H4 (cell line): Measurements from ENCODE around the gene PLIN1. TPM values are rescaled to one million over a fixed set of nuclear protein-coding genes. Genes with fewer than 3 reads are reported as not detected.

Experiments
- DNase-seq: peaks from one replicate; pipeline ENCODE4 v3.0.0-alpha.2; 2015; ENCODE audit warnings: low spot score
- total RNA-seq: library from RNA; depleted of rRNA; stranded (reverse); fragments of >200 nt; shearing (Covaris generic); gene quantifications from 2 replicates; pipeline ENCODE4 v1.2.3, GENCODE V29; 2014

PLIN1 gene
- total RNA-seq, 1 experiment from 2014 or later = 0.19 TPM

DNA sequence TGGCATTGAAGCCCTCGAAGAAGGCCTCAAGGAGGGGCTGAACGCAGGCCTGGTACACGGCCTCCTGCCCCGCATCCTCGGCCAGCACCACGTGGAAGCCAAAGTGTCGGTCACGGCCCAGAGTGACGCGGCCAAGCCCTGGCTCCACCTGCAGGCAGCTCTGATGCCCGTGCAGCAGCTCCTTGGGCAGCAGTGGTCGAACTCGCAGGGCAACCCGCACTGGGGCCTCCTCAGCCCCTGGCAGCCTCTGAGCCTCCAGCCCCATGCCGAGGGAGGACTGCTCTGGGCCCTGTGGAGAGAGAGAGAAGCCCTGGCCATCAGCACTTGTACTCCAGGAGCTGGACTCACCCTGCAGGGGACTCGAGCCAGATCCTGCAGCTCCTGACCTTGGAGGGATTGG is 26.5 kb downstream of the PLIN1 start:
- no peak for DNase-seq

DNA sequence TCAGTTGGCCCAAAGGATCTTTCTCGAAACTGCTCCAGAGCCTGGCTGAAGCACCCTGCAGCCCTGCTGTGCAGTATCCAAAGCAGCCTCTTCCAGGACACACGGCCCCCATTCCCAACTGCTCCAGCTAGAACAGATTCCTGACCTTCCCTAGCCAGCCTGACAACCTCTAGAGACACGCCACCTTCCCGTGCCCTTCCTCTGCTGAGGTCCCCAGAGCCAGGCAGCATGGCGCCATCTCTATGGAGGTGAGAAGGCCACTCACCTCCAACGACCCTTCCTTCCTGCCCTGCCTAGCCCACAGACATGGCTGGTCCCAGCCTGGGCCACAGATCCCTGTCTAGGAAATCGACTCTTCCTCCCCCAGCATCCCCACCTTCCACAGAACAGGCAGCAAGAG is 27.0 kb downstream of the PLIN1 start:
- no peak for DNase-seq

- DNase-seq = no peak
Measured at GRCh38 chr15:89649716-89650115, 29.5 kb downstream of the PLIN1 start.

DNA sequence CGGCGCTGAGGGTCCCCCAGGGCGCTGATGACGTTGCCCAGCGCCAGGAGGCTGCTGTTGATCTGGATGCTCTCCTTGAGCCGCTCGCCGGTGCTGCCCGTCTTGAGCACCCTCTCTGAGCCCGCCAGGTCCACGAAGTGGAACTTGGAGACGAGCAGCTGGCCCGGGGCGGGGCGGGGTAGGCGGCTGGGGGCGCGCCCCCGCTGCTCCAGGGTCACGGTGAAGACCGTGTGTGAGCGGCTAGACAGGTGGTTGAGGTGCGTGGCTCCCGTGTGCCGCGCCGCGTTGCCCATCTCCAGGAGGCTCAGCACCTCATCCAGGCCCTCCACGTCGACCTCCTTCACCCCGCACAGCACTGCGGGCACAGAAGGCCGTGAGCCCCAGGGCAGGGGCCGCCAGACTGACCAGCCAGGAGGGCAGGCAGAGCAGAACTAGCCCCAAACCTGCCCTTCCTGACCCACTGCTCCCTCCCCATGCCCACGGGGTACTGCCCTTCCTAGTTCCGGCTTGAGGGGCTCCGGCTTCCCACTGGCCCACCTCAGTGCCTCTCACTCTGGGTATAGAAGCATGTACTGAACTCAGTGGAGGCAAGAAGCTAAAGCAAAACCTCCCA is 30.0 kb downstream of the PLIN1 start:
- no peak for DNase-seq

DNA sequence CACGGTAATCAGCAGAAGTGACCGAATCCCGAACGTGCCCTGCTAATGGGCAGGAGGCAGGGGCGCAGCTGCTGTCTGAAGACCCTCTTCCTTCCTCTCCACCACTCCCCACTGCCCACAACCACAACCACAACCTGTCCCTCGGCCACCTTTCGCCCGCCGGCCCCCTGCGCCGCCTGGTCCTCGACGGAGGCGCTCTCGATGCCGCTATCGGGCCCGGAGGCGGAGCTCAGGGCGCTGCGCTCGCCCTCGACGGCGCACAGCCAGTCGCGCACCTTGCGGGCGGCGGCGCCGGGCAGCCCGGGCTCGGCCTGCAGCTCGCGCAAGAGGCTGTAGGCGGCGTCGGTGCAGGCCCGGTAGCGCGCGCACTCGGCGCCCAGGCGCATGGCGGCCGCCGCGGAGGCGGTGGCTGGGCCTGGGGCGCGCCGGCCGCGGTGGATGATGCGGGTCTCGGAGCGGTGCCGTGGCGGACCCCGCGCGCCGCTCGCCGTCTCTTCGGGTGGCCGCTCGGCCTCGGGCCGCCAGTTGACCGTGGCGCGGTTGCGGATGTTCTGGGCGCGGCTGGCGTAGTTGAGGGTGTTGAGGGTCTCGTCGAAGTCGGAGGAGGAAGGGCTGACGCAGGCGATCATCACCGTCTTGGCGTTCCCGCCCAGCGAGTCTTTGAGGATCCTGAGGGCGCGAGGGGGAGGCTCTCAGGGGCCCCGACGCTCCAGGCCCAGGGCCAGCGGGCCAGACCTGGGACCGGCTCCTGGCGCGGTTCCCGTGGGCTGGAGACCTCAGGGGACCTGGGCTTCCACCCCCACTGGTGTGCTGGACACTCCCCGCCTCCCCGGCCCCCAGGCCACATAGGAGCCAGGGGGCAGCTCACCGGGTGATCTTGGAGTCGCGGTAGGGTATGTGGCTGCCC is 30.8 kb downstream of the PLIN1 start:
- DNase-seq = no peak

DNA sequence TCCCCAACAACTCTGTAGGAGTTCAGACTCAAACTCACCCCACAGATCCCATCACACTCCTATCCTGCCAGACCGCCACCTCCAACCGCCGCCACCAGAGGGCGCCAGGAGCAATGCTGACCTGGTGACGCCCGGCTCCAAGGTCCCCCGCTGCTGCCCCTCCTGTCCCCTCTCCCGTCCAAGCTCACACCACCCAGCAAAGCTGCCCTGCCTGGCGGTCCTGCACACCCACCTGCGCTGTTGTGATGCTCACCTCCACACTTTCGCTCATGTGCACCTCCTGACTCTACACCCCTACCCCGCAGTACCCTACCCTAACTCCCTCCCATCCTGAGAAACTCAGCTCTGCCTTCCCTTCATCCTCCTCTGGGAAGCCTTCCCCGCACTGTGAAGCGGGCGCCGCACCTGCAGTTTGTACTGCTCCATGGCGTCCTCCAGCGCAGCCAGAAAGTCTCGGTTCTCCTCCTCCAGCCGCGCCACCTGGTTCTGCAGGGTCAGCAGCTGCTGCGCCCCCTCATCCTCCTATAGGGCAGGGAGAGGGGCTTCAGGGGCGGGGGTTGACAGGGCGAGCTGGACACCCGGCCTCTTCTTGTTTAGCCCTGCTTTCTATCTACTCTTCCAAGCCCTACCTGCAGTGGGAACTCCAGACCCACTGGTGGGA is 31.8 kb downstream of the PLIN1 start:
- DNase-seq = peak; percentile 32

- DNase-seq = no peak
Measured at GRCh38 chr15:89646416-89647141, 32.6 kb downstream of the PLIN1 start.

DNA sequence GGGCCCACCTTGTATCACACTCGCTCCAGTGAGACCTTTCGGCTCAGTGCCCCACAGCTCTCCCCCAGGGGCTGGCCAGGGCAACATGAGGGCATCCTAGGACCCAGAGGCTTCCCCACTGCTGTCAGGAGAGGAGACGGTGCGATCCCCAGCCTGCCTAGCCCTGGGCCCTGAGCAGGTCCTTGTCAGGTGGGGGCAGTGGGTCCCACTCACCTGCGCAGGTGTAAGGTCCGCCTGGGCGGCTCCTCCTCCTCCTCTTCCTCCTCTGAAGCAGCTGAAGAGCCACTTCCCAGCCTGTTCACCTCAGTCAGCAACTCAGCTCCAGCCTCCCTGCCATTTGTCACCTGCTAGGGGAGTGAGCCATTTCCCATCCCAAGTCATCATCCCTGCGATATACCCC is 33.5 kb downstream of the PLIN1 start:
- no peak for DNase-seq

DNA sequence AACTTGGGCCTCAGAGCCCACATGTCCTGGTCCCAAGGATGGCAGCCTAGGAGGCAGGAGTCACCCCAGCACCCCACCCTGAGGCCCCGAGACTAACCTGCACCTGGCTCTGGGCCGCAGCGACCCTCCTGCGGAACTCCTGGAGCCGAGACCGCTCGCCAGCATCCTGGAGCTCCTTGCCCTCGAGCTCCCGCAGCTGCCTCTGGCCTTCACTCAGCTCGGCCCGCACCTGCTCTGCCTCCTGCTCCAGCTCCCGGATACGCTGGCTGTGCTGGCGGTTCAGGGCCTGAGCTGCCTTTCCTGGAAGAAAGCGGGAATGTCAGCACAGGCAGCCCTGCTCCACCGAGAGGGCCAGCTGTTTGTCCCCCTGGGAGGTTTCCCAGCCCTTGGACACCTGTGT is 37.1 kb downstream of the PLIN1 start:
- DNase-seq = no peak

GRCh38 chr15:89641053-89641452 is 38.1 kb downstream of the PLIN1 start:
- DNase-seq = no peak

DNA sequence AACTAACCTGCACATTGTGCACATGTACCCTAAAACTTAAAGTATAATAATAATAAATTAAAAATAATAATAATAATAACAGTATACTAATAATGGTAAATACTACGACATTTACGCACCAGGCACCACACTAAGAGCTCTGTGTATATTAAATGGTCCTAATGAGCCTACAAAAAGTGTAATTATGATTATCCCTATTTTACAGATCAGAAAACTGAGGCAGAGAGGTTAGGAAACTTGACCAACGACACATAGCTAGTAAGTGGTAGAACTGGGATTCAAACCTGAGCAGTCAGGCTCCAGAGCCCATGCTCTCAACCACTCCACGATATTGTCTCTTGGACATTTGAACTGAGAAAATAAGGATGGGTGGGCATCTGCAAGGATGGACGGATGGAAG is 38.9 kb downstream of the PLIN1 start:
- no peak for DNase-seq

DNA sequence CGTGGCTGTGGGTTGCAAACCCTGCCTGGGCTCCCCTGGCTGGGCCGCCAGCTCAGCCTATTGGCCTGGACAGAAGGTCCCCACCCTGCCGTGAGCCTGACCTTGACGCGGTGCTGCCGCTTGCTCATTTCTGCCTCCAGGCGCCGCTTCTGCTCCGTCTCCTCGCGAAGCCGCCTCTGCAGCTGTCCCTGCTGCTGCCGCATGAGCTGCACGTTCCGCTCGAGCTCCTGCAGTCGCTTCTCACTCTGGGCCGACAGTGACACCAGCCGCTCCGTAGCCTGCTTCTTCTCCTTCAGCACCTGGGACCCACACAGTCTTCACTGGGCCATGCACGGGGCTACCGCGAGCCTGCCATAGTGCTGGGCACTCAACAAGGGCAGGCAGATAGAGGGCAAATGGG is 45.6 kb downstream of the PLIN1 start:
- no peak for DNase-seq

DNA sequence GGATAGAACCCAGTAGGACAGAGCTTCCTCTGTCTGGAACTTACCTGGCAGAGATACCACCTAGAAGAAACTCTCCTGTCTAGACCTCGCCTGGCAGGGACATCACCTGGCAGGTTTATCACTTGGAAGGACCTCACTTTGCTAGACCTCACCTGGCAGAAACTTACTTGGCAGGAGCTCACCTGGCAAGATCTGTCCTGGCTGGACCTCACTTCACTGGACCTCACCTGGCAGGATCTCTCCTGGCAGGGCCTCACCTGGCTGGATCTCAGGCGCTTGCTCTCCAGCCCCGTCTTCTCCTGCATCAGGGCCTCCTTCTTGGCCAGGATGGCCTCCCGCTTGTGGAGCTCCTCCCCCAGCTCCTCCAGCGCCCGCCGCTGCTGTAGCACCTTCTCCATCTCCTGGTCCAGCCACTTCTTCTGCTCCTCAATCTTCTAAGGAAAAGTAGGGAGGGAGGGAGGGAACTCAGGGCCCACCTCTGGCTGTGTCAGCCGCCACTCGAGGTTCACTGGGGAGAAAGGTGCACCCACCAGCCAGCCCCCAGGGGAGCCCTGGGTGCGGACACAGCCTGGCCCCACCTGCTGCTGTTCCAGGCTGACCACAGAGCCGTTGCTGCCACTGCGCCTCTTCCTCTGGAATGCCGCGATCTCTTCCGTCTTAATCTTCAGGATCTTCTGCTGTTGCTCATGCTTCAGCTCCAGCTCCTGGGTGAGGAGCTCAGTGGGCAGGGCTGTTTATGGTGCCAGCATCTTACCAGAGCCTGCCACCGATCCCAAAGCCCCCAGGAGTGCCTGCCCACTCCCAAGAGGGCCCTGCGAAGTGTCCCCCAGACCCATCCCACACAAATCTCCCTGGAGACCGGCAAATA is 46.4 kb downstream of the PLIN1 start:
- DNase-seq = no peak

DNA sequence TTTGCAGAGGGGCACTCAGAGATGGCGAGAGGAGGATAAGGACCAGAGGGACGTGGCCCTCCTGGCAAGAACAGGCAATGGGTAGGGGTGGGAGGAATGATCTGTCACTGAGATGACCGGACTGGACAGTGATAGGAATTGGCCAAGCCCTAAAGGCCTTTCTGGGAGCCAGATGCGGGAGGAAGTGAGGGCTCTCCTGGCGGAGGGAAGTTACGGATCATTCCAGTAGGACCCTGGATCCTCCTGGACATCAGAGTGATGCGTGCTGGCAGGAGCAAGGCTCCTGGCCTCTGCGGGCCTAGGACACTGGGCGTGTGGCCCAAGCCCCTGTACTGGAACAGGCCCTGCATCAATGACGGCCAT is 47.3 kb downstream of the PLIN1 start:
- no peak for DNase-seq

DNA sequence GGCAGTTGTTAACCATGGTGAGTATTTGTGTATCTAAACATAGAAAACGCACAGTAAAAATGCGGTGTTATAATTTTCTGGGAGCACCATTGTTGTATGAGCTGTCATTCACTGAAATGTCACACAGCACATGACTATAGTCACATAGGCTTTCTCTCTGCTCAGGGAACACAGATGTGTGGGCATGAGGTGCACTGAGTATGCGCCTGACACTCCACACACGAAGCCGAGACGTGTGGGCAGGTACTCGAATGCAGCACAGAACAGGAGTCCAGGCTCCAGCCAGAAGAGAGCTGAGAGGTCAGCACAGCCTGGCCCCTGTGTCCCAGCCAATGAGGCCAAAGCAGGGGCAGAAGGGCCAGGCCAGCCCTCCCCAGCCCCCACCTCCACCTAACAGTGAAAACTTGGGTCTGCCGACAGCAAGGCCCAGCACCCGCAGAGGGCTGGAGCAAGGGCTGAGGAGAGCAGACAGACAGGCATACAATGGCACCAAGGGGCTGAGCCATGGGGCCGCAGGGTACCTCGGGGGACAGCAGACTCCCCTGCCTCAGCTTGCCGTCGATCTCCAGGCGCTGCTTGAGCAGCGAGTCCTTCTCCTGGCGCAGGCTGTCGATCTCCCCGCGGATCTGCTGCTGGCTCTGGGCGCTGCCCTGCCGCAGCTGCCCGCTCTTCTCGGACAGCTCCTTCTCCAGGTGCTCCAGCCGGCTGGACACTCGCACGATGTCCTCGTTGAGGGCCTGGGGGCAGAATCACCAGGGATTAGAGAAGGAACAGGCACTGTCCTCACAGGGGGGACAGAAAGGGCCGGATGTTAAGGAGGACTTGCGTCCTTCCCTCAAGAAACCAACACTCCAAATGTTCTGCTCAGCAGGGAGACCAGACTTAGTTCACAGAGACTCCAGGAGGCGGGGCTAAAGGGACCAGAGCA is 47.9 kb downstream of the PLIN1 start:
- DNase-seq = no peak

GRCh38 chr15:89630260-89630659 is 48.9 kb downstream of the PLIN1 start:
- no peak for DNase-seq

- DNase-seq = no peak
Measured at GRCh38 chr15:89629829-89630228, 49.3 kb downstream of the PLIN1 start.

- no peak for DNase-seq
Measured at GRCh38 chr15:89628806-89629715, 50.1 kb downstream of the PLIN1 start.

GRCh38 chr15:89628301-89628700 is 50.9 kb downstream of the PLIN1 start:
- DNase-seq = no peak
